ENCODE data around the gene FOS. TPM values are rescaled to one million over a fixed set of nuclear protein-coding genes. Genes with fewer than 3 reads are reported as not detected.
"Not testable (repeated sequence)": the region's sequence is repeated elsewhere in the genome, so short reads cannot be mapped to it uniquely, and the experiment has no call there.

Gene FOS
- total RNA-seq, 1 donor from 2014 or later, result 13.1 TPM

DNA sequence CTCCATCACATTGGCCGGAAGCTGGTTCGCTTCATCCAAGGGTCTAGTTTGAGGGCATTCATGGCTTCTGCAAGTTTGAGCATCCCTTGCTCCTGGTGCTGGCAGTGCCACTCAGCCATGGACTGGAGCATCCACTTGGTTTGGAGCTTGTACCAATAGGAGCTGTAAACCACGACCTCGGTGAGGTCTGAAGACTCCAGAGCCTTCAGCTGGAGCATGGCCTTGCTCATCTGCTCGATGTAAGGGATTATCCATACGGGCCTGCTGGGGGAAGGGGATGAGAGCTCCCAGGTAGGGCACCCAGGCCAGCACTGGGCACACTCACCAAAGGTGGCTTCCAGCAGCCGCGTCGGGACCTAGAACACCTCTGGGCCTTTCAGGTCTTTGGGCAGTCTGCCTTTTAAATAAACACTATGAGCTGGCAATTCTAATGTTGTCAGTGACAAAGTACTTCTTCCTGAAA lies 13.5 kb downstream of the FOS start:
- ATAC-seq, result peak; percentile 42
- peak; percentile 82 for DNase-seq (ENCODE audit: low spot score)

DNA sequence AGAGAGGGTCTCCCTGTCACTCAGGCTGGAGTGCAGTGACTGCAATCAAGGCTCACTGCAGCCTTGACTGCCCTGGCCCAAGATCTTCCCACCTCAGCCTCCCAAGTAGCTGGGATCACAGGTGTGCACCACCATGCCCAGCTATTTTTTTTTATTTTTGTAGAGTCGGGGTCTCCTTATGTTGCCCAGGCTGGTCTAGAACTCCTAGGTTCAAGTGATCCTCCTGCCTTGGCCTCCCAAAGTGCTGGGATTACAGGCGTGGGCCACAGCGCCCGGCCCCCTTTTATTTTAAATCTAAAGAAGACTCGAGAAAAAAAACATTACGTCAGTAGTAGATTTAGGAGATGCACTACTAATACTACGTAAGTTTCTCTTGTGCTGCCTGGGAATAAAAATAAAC lies 14.3 kb downstream of the FOS start:
- DNase-seq (ENCODE audit: low spot score) (no peak), ATAC-seq (no peak)

DNA sequence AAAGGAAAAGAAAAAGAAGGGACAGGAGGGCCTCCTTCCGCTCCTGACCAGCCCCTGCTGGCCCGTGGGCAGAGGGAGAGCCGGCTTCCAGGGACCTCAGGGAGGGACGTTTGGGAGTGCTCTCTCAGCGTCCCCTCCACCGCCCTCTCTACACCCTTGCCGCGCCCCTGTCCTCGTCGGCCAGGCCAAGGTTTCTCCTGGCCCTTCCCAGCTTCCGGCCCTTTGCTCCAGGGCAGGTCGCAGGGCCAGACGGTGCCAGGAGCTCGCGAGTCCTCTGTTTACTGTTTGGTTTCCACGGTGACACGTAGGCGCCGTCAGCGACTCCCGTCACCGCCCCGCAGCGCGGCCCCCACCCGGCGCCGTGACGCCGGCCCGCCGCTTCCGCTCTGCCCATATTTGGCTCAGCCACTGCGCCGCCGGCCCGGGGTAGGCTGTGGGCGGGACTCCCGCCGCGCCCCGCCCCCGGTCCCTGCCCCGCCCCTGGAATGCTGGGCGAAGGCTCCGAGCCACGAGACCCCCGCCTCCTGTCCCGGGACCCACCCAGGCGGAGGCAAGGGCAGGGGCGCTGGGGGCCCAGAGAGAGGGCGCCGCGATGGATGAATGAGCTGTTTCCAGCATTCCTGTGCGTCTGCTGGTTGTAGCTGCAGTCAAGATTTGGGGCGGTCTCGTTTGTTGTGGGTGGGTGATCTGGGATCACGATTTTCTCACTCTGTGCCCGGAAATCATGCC lies 15.5 kb downstream of the FOS start:
- peak; percentile 85 for ATAC-seq
- peak; percentile 98 for DNase-seq (ENCODE audit: low spot score)

DNA sequence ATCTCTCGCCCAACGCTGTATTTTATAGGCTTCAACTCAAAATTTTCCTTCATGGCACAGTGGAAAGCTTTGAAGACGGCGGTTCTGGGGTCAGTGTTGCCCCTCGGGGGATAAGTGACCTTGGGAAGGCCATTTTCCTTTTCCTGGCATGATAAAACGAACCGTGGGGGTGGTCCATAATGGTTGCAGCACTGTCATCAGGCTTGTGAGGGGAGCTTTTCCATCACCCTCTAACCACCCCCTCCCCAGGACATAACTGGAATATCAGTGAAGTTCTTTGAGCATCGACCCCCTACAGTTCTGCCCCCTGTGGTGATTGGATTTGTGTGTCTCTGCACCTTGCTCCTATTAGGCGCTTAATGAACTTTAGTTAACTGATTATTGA lies 16.0 kb downstream of the FOS start:
- no peak for ATAC-seq

DNA sequence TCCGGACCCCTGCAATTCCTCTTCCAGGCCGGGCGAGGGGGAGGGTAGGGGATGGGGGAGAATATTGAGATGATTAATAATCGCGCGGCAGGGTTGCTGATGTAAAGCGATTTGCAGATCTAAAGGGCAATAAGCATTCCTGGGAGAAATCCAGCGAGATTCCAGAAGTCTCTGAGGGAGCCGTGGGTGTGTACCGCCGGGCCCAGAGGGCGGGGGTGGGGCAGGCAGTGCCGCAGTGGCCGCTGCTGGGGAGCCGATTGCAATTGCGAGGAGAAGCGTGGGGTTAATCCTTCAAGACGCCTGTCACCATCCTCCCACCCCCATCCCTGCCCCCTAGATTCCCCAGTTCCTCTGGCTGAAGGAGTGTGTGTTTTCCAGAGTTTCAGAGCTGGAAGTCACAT lies 16.4 kb downstream of the FOS start:
- ATAC-seq, result peak; percentile 47
- peak; percentile 71 for DNase-seq (ENCODE audit: low spot score)

More for the DNA sequence above, 16.0 kb downstream of the FOS start:
- no peak for DNase-seq (ENCODE audit: low spot score)

DNA sequence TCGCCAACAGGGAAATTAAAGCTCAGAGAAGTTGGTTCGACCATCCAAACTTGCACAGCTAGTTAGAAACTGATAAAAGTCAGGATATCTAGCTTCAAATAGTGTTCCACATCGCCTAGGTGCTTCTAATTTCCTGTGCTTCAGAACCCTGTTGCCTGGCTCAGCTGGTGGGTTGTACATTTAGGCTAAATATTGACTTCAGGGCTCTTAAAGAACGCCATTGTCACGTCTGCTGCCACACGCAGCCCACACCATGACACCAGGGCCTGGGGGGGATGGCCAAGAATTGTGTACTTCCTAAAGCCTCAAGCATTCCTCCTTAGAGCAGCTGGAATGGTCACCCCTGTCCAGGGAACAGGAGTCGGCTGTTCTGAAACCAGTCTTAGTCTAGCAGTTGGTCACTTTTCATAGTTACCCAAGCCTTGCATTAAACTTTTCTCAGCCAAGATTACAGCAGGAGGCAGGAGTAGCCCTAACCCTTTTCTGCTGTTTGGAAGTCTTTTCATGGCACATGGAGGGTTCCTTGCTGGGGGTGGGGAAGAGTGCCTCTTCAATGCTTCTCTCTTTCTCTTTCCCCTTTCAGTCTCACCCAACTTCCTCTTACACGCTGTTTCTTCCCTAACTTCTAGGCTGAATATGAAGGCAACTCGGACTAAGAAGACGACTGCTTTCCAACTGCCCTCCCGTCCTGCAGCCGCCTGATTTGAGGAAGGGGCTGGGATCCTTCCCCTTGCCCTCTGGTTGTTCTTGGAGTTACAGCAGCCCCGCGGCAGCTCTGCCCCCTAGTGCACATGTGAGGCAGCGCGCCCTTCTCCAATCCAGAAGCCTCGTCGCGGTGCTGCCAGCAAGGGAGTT lies 17.1 kb downstream of the FOS start:
- ATAC-seq, result peak; percentile 63
- peak; percentile 86 for DNase-seq (ENCODE audit: low spot score)

DNA sequence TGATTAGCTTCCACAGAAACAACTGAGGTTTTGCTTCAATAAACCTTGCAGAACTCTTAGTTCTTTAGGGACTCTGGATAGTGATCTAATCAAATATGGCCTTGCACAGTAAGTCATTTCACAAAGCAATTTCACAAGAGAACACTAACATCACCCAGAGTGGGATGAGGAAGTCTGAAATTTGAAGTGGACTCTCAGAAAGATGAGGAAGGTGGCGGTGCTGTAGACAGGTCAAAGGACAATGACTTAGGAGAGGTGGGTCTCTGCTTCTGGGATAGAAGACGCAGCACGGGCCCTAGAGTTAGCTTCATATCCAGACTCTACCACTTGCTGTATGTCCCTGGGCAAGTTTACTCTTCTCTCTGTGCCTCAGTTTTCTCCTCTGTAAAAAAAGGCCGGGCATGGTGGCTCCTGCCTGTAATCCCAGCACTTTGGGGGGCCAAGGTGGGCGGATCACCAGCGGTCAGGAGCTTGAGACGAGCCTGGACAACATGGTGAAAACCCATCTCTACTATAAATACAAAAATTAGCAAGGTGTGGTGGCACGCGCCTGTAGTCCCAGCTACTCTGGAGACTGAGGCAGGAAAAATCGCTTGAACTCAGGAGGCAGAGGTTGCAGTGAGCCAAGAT lies 18.9 kb downstream of the FOS start:
- DNase-seq (ENCODE audit: low spot score) (no peak), ATAC-seq (no peak)

DNA sequence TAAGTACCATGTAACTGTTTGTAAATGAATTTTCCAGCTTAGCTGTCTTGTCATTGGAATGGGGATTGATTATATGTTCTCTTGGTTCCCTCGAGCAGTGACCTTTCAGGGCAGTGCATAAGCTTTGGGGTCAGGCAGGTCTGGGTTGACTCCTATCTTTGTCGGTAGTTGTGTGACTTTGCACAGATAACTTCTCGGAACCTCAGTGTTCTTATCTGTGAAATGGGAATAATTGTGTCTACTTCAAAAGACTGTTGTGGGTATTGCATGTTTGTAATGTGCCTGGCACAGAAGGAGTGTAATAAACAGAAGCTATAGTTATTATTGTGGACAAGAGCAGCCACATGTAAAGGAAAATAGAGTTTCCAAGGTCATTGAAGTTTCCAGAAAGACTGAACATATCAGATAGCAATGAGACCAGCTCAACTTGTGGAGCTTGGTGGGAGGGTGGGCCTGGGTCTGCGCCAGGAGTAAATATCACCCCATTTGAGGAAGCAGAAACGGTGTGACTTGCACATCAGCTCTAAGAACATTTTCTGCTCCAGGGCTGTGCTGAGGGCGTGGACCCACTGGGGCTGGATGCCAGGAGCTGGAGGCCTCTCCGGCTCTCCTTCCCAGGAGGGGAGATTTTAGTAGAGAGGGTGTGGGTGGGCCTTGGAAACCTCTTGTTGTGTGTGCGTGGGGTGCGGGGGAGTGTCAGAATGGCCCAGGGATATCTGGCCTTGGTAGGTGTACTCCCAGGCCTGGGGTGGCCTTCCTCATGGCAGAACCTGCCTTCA lies 19.7 kb downstream of the FOS start:
- DNase-seq (ENCODE audit: low spot score) (no peak), ATAC-seq (no peak)

DNA sequence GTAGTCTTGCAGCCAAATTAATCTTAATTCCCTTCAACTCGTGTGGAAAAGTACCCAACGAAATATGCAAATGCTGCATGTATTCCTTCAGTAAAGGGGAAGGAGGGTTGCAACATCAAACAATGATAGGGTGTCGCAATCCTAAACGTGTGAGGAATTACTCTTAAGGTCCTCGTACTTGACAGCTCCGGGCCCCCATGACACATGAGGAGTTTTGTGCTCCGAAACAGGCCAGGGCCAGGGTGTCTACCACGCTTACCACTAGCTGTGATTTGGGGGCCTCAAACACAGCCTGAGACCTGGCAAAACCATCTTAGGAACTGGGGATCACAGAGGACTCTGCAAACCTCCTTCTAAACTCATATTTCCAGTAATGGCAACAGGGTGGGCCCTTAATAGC lies 20.4 kb downstream of the FOS start:
- DNase-seq (ENCODE audit: low spot score) (no peak), ATAC-seq (no peak)

DNA sequence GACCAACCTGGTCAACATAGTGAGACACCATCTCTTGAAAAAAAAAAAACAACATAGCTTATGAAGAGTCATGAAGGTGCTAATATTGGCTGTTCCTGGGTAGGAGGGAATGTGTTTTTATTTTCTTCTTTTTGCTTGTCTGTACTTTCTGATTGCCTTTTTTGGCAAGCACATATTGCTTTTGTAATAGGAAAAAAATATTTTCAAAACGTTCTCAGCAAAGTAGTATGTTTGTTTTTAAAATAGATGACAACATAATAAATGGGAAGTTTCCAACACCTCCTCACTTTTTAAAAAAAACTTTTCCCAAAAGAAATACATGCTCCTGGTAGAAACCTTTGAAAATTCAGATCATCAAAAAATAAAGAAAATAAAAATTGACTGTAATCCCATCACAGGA lies 20.9 kb downstream of the FOS start:
- no peak for ATAC-seq
- DNase-seq (ENCODE audit: low spot score), result no peak

DNA sequence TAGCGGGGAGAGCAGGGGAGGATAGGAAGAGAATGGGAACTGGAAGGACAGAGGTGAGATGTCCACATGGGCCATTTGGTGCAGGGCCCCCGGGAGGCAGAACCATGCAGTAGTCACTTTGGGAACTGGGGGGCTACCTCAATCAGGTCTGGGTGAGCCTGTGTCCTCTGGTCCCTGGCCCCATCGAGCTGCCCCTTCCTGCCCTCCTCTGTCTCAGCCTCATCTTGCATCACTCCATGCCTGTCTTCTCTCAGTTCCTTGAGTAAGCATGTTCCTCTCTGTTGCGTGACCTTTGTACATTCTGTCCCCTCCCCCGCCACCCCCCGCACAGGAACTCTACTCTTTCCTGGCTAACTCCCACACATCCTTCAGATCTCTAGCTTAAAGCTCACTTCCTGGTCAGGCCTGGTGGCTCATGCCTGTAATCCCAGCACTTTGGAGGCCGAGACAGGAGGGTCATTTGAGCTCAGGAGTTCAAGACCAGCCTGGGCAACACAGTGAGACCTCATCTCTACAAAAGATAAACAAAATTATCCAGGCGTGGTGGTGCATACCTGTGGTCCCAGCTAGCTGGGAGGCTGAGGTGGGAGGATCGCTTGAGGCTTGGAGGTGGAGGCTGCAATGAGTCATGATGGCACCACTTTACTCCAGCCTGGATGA lies 23.2 kb downstream of the FOS start:
- DNase-seq (ENCODE audit: low spot score) (no peak), ATAC-seq (peak; percentile 19)

DNA sequence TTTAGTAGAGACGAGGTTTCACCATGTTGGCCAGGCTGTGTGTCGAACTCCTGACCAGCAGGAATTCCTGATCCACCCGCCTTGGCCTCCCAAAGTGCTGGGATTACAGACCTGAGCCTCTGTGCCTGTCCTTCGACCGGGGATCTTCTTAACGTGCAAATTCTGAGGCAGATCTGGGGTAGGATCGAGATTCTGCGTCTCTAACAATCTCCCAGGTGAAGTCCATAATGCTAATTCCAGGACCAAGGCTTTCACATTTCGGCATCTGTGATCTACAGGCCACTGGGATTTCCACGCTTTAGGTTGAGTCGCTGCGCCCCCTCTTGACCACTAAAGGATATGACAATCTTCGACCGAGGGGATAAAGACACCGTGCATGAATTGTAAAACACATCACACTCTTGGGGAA lies 24.8 kb downstream of the FOS start:
- peak; percentile 85 for ATAC-seq
- peak; percentile 75 for DNase-seq (ENCODE audit: low spot score)

DNA sequence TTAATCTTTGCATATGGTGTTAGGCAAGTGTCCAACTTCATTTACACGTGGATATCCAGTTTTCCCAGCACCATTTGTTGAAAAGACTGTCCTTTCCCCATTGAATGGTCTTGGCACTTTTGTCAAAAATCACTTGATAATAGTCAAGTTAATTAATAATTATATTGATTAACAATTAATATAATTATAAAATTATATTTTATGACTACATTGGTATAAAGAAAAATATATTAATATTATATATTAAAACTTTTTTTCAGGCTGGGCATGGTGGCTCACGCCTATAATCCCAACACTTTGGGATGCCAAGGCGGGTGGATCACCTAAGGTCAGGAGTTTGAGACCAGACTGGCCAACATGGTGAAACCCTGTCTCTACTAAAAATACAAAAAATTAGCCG lies 27.8 kb downstream of the FOS start:
- not testable (repeated sequence) for ATAC-seq; DNase-seq (ENCODE audit: low spot score)

DNA sequence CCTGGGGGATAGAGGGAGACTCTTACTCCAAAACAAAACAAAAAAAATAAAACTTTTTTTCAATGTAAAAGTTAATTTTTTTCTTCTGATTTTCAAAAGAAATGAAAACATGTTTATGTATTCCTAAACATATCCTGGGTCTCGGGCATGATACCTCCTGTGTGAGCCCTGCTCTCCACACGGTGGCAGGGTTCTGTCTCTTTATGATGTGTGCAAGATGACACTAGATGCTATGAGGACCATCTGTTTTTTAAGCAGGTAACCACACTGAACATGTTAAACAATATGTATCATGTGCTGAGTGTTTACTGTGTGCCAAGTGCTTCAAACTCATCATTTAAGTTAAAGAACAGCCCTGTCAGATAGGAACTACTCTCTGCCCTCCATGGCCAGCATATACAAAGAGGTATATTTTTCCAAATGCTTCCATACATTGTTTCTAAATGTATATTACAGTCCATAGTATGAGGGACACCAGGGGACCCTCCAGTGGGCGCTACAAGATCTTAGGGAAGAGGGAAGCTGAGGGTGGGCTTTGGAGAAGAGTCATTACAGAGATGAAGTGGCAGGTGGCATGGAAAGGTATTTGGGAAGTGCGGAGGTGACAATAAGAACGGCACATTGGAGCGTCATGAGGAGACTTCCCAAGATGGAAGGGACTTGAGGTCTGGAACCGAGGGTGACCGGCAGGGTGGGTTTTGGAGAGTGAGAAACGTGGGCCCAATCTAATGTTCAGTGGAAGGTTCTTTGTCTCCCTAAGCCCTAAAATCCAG lies 28.5 kb downstream of the FOS start:
- peak; percentile 47 for ATAC-seq
- DNase-seq (ENCODE audit: low spot score), result no peak

DNA sequence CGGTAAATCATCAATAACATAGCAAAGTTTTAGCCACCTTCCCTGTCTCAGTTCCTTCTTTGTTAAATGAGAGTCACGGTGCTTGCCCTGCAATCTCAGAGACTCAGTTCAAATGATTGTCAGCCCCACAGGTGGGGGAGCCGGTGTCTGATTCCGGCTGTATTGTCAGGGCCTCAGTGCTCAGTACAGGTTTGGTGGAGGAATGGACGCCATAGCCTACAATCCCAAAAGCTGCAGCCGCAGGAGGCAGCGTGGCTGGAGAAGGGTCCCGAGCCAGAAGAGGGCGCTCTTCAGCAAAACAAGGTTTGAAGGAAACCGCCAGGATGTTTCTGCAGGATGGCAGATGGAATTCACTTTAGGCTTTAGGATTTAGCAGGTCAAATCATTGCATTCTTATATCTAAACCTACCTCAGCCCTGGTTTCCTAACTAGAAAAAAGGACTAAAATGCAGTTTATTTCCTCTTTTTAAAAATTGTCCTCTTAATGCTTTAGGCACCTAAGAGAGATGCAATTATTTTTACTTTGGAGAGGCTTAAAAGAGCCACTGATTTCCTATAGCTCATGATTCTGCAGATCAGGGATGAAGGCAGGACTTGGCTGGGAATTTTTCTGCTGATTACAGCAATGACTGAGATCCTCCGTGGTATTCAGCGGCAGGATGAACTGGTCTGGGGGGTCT lies 29.2 kb downstream of the FOS start:
- DNase-seq (ENCODE audit: low spot score), result peak; percentile 85
- ATAC-seq, result peak; percentile 92

DNA sequence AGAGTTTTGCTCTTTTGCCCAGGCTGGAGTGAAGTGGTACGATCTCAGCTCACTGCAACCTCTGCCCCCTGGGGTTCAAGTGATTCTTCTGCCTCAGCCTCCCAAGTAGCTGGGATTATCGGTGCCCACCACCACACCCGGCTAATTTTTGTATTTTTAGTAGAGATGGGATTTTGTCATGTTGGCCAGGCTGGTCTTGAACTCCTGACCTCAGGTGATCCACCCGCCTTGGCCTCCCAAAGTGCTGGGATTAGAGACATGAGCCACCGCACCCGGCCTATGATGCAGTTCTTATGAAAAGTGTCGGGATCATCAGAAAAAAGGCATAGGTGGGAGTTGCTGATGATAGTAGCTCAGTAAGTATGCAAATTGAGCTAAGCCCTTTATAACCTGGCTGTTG lies 30.4 kb downstream of the FOS start:
- not testable (repeated sequence) for ATAC-seq; DNase-seq (ENCODE audit: low spot score)

DNA sequence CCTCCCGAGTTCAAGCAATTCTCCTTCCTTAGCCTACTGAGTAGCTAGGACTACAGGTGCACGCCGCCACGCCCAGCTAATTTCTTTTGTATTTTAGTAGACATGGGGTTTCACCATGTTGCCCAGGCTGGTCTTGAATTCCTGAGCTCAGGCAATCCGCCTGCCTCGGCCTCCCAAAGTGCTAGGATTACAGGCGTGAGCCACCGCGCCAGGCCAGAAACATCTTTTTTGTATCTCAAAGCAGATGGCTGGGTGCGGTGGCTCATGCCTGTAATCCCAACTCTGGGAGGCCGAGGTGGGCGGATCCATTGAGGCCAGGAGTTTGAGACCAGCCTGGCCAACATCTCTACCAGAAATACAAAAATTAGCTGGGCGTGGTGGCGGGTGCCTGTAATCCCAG lies 30.9 kb downstream of the FOS start:
- ATAC-seq, result not testable (repeated sequence)

DNA sequence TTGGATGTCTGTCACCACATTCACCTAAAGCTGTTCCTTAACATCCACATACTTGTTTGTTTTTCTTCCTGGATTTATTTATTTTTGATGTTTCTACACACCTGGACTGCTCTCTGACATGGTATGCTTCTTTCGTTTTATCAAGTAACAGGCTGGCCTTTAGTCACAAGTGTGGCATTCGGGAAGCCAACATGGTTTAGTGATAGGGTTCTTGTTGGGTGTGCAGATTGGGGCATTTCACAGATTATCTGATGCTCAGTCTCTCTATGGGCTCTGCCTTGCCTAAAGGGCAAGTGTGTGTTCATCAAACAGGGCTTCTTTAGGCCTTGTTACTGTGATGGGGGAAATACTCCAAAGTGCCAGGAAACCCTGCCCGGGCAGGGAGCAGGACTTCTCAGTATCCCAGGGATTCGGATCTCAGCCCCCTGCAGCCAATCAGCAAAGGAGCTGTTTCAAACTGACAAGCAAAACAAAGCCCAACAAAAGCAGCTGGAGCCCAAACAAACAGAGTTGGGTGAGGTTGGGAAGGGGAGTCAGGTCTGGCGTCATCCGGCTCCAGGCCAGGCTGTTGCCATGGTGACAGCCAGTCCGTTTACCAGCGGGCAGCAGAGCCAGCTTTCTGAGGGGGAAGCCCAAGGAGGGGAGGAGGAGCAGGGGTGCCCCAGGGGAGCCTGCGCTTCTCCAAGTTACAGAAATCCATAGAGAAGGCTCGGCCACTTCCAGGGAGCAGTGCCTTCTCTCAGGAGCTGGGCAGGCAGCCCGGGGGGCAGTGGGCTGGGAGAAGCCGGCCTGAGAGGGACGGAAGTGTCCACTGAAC lies 31.9 kb downstream of the FOS start:
- DNase-seq (ENCODE audit: low spot score), result no peak
- ATAC-seq, result peak; percentile 5

More for the DNA sequence above, 30.9 kb downstream of the FOS start:
- DNase-seq (ENCODE audit: low spot score), result not testable (repeated sequence)
